NCI-H2029 treated with DMSO at 0.1 percent for 48 hours (cell line): ENCODE measurements around the gene TMEM127.

Source experiments
- DNase-seq: peaks from one replicate; lab custom pipeline; 2025; lab: John Stamatoyannopoulos, UW

Gene TMEM127

GRCh38 chr2:96205888-96206287 is 59.9 kb downstream of the TMEM127 start:
- DNase-seq: no peak

DNA sequence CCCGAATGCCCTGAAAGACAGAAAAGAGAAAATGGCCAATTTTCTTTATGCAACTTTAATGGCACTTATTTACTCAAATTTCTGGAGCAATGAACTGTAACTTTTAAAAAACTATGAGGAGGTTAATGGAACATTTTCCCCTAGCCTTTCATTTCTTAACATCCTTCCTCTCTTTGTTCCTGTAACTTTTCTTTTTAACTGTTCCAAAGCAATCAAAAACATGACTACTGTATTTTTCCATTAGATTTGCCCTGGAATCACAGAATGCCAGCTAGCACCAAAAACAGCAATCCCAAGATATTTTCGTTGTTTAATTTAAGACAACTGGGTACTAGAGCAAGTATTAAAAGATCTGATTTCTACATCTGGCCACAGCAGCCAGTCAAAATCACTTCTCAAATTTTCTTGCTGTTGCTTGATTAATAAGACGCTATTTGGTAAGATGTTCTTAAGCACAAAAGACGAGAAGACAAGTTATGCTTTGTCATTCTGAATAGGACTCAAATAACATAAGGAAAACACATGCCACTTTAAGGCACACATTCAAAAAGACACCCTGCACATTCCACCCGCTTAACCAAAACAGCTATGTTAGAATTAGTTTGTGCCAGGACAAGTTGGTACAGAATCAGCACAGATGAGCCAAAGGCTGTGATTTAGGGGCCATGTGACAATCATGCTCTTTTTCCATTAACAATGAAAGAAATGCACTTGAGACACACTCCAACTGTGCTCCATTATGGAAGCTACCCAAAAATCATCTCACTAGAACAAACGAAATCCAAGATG is 60.8 kb downstream of the TMEM127 start:
- DNase-seq: peak; percentile 69

GRCh38 chr2:96203130-96204028 is 62.4 kb downstream of the TMEM127 start:
- DNase-seq: no peak

DNA sequence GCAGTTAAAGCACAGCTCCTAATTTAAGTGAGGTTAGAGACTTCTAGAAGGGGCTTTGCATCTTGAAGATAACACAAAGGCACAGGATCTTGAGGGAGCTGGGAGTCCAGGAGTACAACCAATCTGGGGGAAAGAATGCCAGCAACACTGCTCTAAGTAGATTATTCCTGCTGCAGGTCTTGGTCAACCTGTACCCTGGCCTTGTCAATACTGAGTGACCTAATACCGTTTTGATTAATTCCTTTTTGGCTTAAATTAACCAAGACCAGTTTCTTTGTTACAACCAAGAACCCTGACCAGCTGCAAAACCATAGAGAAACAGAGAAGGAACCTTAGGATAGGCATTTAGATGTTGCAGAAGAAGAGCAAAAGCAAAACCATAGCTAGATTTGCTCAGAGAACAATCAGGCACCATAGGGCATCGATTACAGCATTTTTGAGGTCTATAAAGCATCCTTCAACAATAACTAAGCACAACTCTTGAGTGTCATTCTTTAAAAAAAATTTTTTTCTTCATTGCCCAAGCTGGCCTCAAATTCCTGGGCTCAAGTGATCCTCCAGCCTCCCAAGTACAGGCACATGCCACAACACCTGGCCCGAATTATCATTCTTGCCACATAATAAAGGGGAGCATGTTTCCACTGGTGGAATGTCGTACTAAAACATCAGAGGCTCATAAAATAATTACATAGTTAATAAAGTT is 63.5 kb downstream of the TMEM127 start:
- DNase-seq: no peak

GRCh38 chr2:96201338-96201737 is 64.5 kb downstream of the TMEM127 start:
- no peak for DNase-seq

- no peak for DNase-seq
Measured at GRCh38 chr2:96198921-96199320, 66.9 kb downstream of the TMEM127 start.
